Vagina (tissue), 2 donors: Measurements from ENCODE around the gene DERL3. TPM values are rescaled to one million over a fixed set of nuclear protein-coding genes. Genes with fewer than 3 reads are reported as not detected.
"Not testable (repeated sequence)": the region's sequence is repeated elsewhere in the genome, so short reads cannot be mapped to it uniquely, and the experiment has no call there.

Source experiments
- DNase-seq, 2 donors: peaks; one replicate each; pipeline ENCODE4 v3.0.0-alpha.2; 2017; ENCODE audit errors: extremely low spot score in 2 of 2
- H3K27ac ChIP-seq: fragments of 200-600 bp; sonication (generic); one replicate; pipeline ENCODE4 v1.5.1; 2019
- H3K27me3 ChIP-seq: fragments of 200-600 bp; sonication (generic); one replicate; pipeline ENCODE4 v1.5.1; 2019
- H3K36me3 ChIP-seq, 2 donors: fragments of 200-600 bp; sonication (generic); one replicate each; pipeline ENCODE4 v1.5.1; 2017 to 2019
- H3K4me1 ChIP-seq: fragments of 200-600 bp; sonication (generic); one replicate; pipeline ENCODE4 v1.5.1; 2019
- H3K4me3 ChIP-seq, 2 donors: fragments of 200-600 bp; sonication (generic); 1 replicate in 1 of 2; 2 replicates in 1 of 2; pipeline ENCODE4 v1.5.1; 2016 to 2019
- H3K9me3 ChIP-seq: fragments of 200-600 bp; sonication (generic); one replicate; pipeline ENCODE4 v1.5.1; 2019
- CTCF ChIP-seq, 3 experiments: fragments of 450-650 bp in 2 of 3; fragments of 200-600 bp in 1 of 3; sonication (generic) in 1 of 3; IDR thresholded peaks; one replicate each; pipeline ENCODE4 v1.5.1; 2017 to 2019; ENCODE audit warnings: antibody characterized with exemption in 3 of 3, mild to moderate bottlenecking in 2 of 3, moderate library complexity in 2 of 3
- POLR2A ChIP-seq, 2 donors: fragments of 450-650 bp; IDR thresholded peaks; one replicate each; pipeline ENCODE4 v1.6.1; 2017; ENCODE audit warnings: antibody characterized with exemption in 2 of 2, mild to moderate bottlenecking in 2 of 2, moderate library complexity in 2 of 2
- POLR2AphosphoS5 ChIP-seq, 2 donors: sonication (generic); formaldehyde crosslinking; IDR thresholded peaks; one replicate each; pipeline ENCODE4 v1.9.0; 2017; ENCODE audit warnings: antibody characterized with exemption in 2 of 2, mild to moderate bottlenecking in 2 of 2, low read depth in 1 of 2; ENCODE audit not compliant: insufficient read depth in 1 of 2
- intact Hi-C: fragments of 100-400 bp; cut with DNase I; formaldehyde crosslinking; loops from one replicate; pipeline ENCODE4 v1.15.1; 2023
- total RNA-seq: library from RNA; depleted of rRNA; stranded (reverse); fragments of >200 nt; gene quantifications from one replicate; pipeline ENCODE4 v1.2.3, GENCODE V29; 2016

Gene DERL3
- total RNA-seq, 1 donor from 2014 or later = 0.25 TPM

- Histone ChIP-seq H3K36me3 (no peaks in the 10 kb centered on the region), H3K9me3 (no peaks in the 10 kb centered on the region), H3K4me3 (no peak overlapping the region), H3K4me1 (no peaks in the 10 kb centered on the region), H3K27ac (no peak overlapping the region), H3K27me3 (no peaks in the 10 kb centered on the region)
- intact Hi-C loops = no loop called here
- TF ChIP-seq POLR2A (IDR thresholded peaks at IDR 0.05) = no peak
- no peak for TF ChIP-seq POLR2AphosphoS5 (IDR thresholded peaks at IDR 0.05; ENCODE audit: insufficient read depth in 1 of 2, low read depth in 1 of 2)
- no peak for TF ChIP-seq CTCF (IDR thresholded peaks at IDR 0.05)
- no peak for DNase-seq
These were observed 38.8 kb upstream of the DERL3 start for GRCh38 chr22:23877566-23877965.

- no peaks in the 10 kb centered on the region for H3K36me3 ChIP-seq
- DNase-seq = no peak
- no peaks in the 10 kb centered on the region for H3K9me3 ChIP-seq
- no peaks in the 10 kb centered on the region for H3K4me1 ChIP-seq
- no peaks in the 10 kb centered on the region for H3K27me3 ChIP-seq
- H3K4me3 ChIP-seq = no peak overlapping the region
- H3K27ac ChIP-seq = no peak overlapping the region
- no peak for TF ChIP-seq POLR2AphosphoS5 (IDR thresholded peaks at IDR 0.05; ENCODE audit: insufficient read depth in 1 of 2, low read depth in 1 of 2)
- TF ChIP-seq POLR2A (IDR thresholded peaks at IDR 0.05) = no peak
- TF ChIP-seq CTCF (IDR thresholded peaks at IDR 0.05) = no peak
- intact Hi-C loops = no loop called here
These were observed 37.0 kb upstream of the DERL3 start for GRCh38 chr22:23875801-23876200.

DNA sequence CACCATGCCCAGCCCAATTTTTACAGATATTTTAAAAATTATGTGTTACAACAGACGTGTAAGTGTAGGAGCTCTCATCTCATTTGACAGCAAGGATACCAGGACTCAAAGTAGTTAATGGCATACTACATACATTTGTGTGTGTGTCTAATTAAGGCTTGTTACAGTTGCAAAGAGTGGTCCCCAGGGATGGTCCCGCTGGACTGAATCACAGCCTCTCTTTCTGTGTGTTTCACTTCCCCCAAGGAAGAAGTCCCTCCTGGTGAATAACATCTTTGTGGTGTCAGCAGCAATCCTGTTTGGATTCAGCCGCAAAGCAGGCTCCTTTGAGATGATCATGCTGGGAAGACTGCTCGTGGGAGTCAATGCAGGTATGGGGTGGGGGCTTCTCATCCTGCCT lies 36.1 kb upstream of the DERL3 start:
- intact Hi-C loops = no loop called here
- no peak for TF ChIP-seq POLR2A (IDR thresholded peaks at IDR 0.05)
- TF ChIP-seq CTCF (IDR thresholded peaks at IDR 0.05) = no peak
- TF ChIP-seq POLR2AphosphoS5 (IDR thresholded peaks at IDR 0.05; ENCODE audit: insufficient read depth in 1 of 2, low read depth in 1 of 2) = no peak
- no peaks in the 10 kb centered on the region for H3K9me3 ChIP-seq
- no peak for DNase-seq
- no peaks in the 10 kb centered on the region for H3K36me3 ChIP-seq
- H3K4me1 ChIP-seq = no peaks in the 10 kb centered on the region
- no peaks in the 10 kb centered on the region for H3K27me3 ChIP-seq
- H3K4me3 ChIP-seq = no peak overlapping the region
- no peak overlapping the region for H3K27ac ChIP-seq

DNA sequence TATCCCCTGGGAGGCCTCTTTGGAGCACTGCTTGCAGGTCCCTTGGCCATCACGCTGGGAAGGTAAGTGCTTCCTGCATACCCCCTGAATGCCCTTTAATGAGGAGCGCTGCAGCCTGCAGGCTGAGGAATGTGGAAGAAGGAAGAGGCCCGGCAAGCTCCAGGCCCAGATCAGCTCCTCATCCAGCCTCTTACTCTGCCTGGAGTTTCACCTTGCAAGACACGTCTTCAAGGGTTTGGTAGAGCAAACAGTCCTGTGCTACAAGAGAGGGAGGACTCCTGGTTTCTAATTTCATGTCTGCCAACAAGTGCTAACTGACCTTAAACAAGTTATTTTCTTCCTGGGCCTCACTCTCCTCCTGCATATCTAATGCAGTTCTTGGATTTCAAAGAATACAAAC lies 29.8 kb upstream of the DERL3 start:
- no peaks in the 10 kb centered on the region for H3K4me1 ChIP-seq
- H3K4me3 ChIP-seq = no peak overlapping the region
- no peaks in the 10 kb centered on the region for H3K27me3 ChIP-seq
- no peaks in the 10 kb centered on the region for H3K9me3 ChIP-seq
- DNase-seq = no peak
- no peak for TF ChIP-seq POLR2AphosphoS5 (IDR thresholded peaks at IDR 0.05; ENCODE audit: insufficient read depth in 1 of 2, low read depth in 1 of 2)
- TF ChIP-seq CTCF (IDR thresholded peaks at IDR 0.05) = no peak
- TF ChIP-seq POLR2A (IDR thresholded peaks at IDR 0.05) = no peak
- no peak overlapping the region for H3K27ac ChIP-seq
- intact Hi-C loops = no loop called here
- no peaks in the 10 kb centered on the region for H3K36me3 ChIP-seq

DNA sequence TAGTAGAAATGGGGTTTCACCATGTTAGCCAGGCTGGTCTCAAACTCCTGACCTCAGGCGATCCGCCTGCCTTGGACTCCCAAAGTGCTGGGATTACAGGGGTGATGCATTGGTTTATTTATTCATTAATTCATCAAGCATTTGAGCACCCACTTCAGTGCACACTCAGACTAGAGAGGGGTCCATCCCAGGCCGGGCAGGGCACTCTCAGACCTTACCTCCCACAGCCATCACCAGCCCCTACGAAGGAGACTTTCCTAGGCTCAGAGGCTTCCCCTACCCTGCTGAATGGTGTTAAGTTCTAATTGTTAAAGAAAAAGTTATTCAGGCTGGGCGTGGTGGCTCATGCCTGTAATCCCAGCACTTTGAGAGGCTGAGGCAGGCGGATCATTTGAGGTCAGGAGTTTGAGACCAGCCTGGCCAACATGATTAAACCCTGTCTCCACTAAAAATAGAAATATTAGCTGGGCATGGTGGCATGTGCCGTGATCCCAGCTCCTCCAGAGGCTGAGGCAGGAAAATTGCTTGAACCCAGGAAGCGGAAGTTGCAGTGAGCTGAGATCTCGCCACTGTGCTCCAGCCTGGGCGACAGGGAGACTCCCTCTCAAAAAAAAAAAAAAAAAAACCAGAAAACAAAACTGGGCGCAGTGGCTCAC lies 25.8 kb upstream of the DERL3 start:
- H3K4me1 ChIP-seq, H3K4me3 ChIP-seq, H3K27me3 ChIP-seq, H3K27ac ChIP-seq, H3K36me3 ChIP-seq, intact Hi-C loops, DNase-seq, H3K9me3 ChIP-seq: not testable (repeated sequence)
